NCI-H82 treated with DMSO at 0.1 percent for 48 hours (cell line): ENCODE measurements around the gene DNAH11.
"Not testable (repeated sequence)": the region's sequence is repeated elsewhere in the genome, so short reads cannot be mapped to it uniquely, and the experiment has no call there.

ENCODE experiments used
- DNase-seq: peaks from one replicate; lab custom pipeline; 2025; ENCODE audit not compliant: unreplicated experiment; lab: John Stamatoyannopoulos, UW

The DNAH11 gene

GRCh38 chr7:21616091-21616490 lies 73.3 kb downstream of the DNAH11 start:
- DNase-seq, result no peak

GRCh38 chr7:21616796-21617436 lies 74.1 kb downstream of the DNAH11 start:
- no peak for DNase-seq

GRCh38 chr7:21617513-21617912 lies 74.7 kb downstream of the DNAH11 start:
- DNase-seq, result no peak

- DNase-seq, result no peak
These were observed 75.1 kb downstream of the DNAH11 start for GRCh38 chr7:21617916-21618390.

GRCh38 chr7:21618706-21619105 lies 75.9 kb downstream of the DNAH11 start:
- no peak for DNase-seq

- no peak for DNase-seq
These were observed 77.2 kb downstream of the DNAH11 start for GRCh38 chr7:21620054-21620453.

GRCh38 chr7:21624320-21624719 lies 81.5 kb downstream of the DNAH11 start:
- no peak for DNase-seq

- DNase-seq, result no peak
These were observed 93.9 kb downstream of the DNAH11 start for GRCh38 chr7:21636694-21637093.

- no peak for DNase-seq
These were observed 96.5 kb downstream of the DNAH11 start for GRCh38 chr7:21639206-21639868.

GRCh38 chr7:21640105-21640504 lies 97.3 kb downstream of the DNAH11 start:
- DNase-seq, result no peak

- DNase-seq, result no peak
These were observed 98.7 kb downstream of the DNAH11 start for GRCh38 chr7:21641546-21641945.

- no peak for DNase-seq
These were observed 99.6 kb downstream of the DNAH11 start for GRCh38 chr7:21642422-21642821.

- no peak for DNase-seq
These were observed 108.9 kb downstream of the DNAH11 start for GRCh38 chr7:21651697-21652096.

GRCh38 chr7:21653623-21654022 lies 110.8 kb downstream of the DNAH11 start:
- DNase-seq, result no peak

- DNase-seq, result no peak
These were observed 113.2 kb downstream of the DNAH11 start for GRCh38 chr7:21656081-21656480.

GRCh38 chr7:21656796-21657195 lies 114.0 kb downstream of the DNAH11 start:
- DNase-seq, result no peak

GRCh38 chr7:21670496-21670895 lies 127.7 kb downstream of the DNAH11 start:
- DNase-seq, result no peak

GRCh38 chr7:21671859-21672258 lies 129.0 kb downstream of the DNAH11 start:
- no peak for DNase-seq

GRCh38 chr7:21675255-21675654 lies 132.4 kb downstream of the DNAH11 start:
- DNase-seq, result no peak

GRCh38 chr7:21690705-21691104 lies 147.9 kb downstream of the DNAH11 start:
- no peak for DNase-seq

- not testable (repeated sequence) for DNase-seq
These were observed 148.3 kb downstream of the DNAH11 start for GRCh38 chr7:21691146-21691545.

GRCh38 chr7:21700587-21700986 lies 157.7 kb downstream of the DNAH11 start:
- not testable (repeated sequence) for DNase-seq

- DNase-seq, result no peak
These were observed 159.5 kb downstream of the DNAH11 start for GRCh38 chr7:21702303-21702702.
